Measurements from ENCODE around the gene SLC38A1. TPM values are rescaled to one million over a fixed set of nuclear protein-coding genes. Genes with fewer than 3 reads are reported as not detected.

SLC38A1 gene
- polyA plus RNA-seq, 1 of the 3 experiments (the other 2 are of a cell fraction), result 20.7 TPM

DNA sequence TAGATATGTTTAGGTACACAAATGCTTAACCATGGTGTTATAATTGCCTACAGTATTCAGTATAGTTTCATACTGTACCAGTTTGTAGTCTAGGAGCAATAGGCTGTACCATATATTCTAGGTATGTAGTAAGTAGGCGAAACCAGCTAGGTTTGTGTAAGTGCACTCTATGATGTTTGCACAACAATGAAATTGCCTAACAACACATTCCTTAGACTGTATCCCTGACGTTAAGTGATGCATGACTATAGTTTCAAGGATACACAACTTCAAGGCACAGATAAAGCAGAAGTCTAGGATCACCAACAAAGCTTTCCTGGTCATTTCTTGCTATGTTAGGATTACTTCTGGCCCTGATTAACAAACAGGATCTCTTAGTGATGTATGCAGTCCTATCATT, 135.1 kb downstream of the SLC38A1 start:
- Histone ChIP-seq H4K20me1 (ENCODE audit: insufficient read depth) (no peaks in the 10 kb centered on the region), H3K4me2 (no peak overlapping the region), H3K4me3 (ENCODE audit: low read depth in 2 of 2, low read length in 1 of 2) (no peak overlapping the region), H2AFZ (ENCODE audit: low read depth) (no peak overlapping the region), H3K9me2 (no peaks in the 10 kb centered on the region), H3K9me3 (no peaks in the 10 kb centered on the region), H3F3A (replicated peaks; ENCODE audit: insufficient read depth) (no peaks in the 10 kb centered on the region), H3K27me3 (ENCODE audit: insufficient read depth) (no peaks in the 10 kb centered on the region), H3K9ac (no peak overlapping the region), H3K79me2 (ENCODE audit: insufficient read depth) (no peaks in the 10 kb centered on the region), H3K27ac (ENCODE audit: low read depth in 2 of 2, low read length in 1 of 2) (no peak overlapping the region), H3K36me3 (replicated peaks in 1 of 2; ENCODE audit: control insufficient read depth in 1 of 2, insufficient read depth in 2 of 2, low read length in 1 of 2) (no peaks in the 10 kb centered on the region), H3K4me1 (ENCODE audit: control insufficient read depth in 1 of 2, insufficient read depth in 2 of 2, low read depth in 1 of 2, low read length in 1 of 2) (no peaks in the 10 kb centered on the region)
- ChIA-PET POLR2A (no interaction called here), CTCF (interaction anchor here (1.1 to 1.2 kb wide), 4 partner anchors 8 to 62 kb away, joined by 3 to 6 read pairs (median 3); no protein-coding TSS in a partner anchor)
- DNase-seq, result no peak
- 60% methylated on average over 2 of the region's 2 CpGs for WGBS (ENCODE audit: low lambda C conversion rate)
- no peak for TF ChIP-seq EZH2phosphoT487 (IDR thresholded peaks at IDR 0.05; ENCODE audit: borderline replicate concordance, low read depth)

Other genes starting within 250 kb of the SLC38A1 start
- gene SLC38A2, start 103.7 kb upstream of the SLC38A1 start, polyA plus RNA-seq (2012; rRNA removed), result 135 and 191 TPM in 2 replicates

Measured in SK-N-SH (cell line).